Fibroblast of lung (primary cell): ENCODE results near the gene MYO3B. TPM values are rescaled to one million over a fixed set of nuclear protein-coding genes. Genes with fewer than 3 reads are reported as not detected.

Experiments used
- DNase-seq, 2 donors: peaks; one replicate each; pipeline versions ENCODE4 v3.0.0 to v3.0.0-alpha.2; 2010; ENCODE audit warnings: low read depth in 2 of 2
- H2AFZ ChIP-seq: 2 replicates; pipeline ENCODE4 v1.5.1; 2012; ENCODE audit warnings: low read length, control low read depth, inconsistent platforms
- H3K27ac ChIP-seq: 2 replicates; pipeline ENCODE4 v1.5.1; 2011; ENCODE audit warnings: low read length, control low read depth; ENCODE audit not compliant: insufficient read depth
- H3K27me3 ChIP-seq: 2 replicates; pipeline ENCODE4 v1.5.1; 2011; ENCODE audit warnings: mild to moderate bottlenecking, low read length; ENCODE audit not compliant: control insufficient read depth, insufficient read depth
- H3K36me3 ChIP-seq: 2 replicates; pipeline ENCODE4 v1.5.1; 2011; ENCODE audit warnings: low read length; ENCODE audit not compliant: control insufficient read depth, insufficient read depth
- H3K4me1 ChIP-seq: 2 replicates; pipeline ENCODE4 v1.5.1; 2011; ENCODE audit warnings: low read length; ENCODE audit not compliant: control insufficient read depth, insufficient read depth; ENCODE audit errors: extremely low read depth
- H3K4me2 ChIP-seq: 2 replicates; pipeline ENCODE4 v1.5.1; 2011; ENCODE audit warnings: low read length, control low read depth; ENCODE audit not compliant: insufficient read depth; ENCODE audit errors: extremely low read depth
- H3K4me3 ChIP-seq, 4 experiments: fragments of 200-600 bp in 1 of 4; sonication (generic) in 1 of 4; replicated peaks in 1 of 4; 2 replicates each; pipeline ENCODE4 v1.5.1; 2011 to 2016; ENCODE audit warnings: low read length in 4 of 4, low read depth in 3 of 4, mild to moderate bottlenecking in 3 of 4, control low read depth in 2 of 4, inconsistent platforms in 1 of 4, mixed read lengths in 1 of 4; ENCODE audit not compliant: insufficient read depth in 1 of 4; ENCODE audit errors: control extremely low read depth in 1 of 4
- H3K79me2 ChIP-seq: 2 replicates; pipeline ENCODE4 v1.5.1; 2012; ENCODE audit warnings: mild to moderate bottlenecking, low read length, inconsistent platforms; ENCODE audit not compliant: control insufficient read depth, insufficient read depth
- H3K9ac ChIP-seq: 2 replicates; pipeline ENCODE4 v1.5.1; 2011; ENCODE audit warnings: mild to moderate bottlenecking, low read length, control low read depth; ENCODE audit not compliant: insufficient read depth
- H3K9me3 ChIP-seq: 2 replicates; pipeline ENCODE4 v1.5.1; 2012; ENCODE audit warnings: low read depth, low read length; ENCODE audit not compliant: control insufficient read depth, insufficient read depth
- H4K20me1 ChIP-seq: 2 replicates; pipeline ENCODE4 v1.5.1; 2011; ENCODE audit warnings: low read length; ENCODE audit not compliant: control insufficient read depth, insufficient read depth; ENCODE audit errors: extremely low read depth
- EZH2 ChIP-seq: IDR thresholded peaks from 2 replicates; pipeline ENCODE4 v1.5.1; 2012; ENCODE audit warnings: low read length, control low read depth, mild to moderate bottlenecking; ENCODE audit errors: missing control alignments
- polyA plus RNA-seq, 2 donors: library from polyadenylated mRNA; depleted of rRNA in 1 of 2; stranded (reverse) in 1 of 2; unstranded in 1 of 2; fragments of >200 nt; gene quantifications; 2 replicates each; pipeline ENCODE4 v1.2.1, GENCODE V29; 2011 to 2012; ENCODE audit warnings: missing spikeins in 1 of 2
- total RNA-seq: library from RNA; depleted of rRNA; stranded (reverse); fragments of >200 nt; gene quantifications from 2 replicates; pipeline ENCODE4 v1.2.1, GENCODE V29; 2014
- TF ChIP-seq, protein P1 (sequence below), 2 donors: IDR thresholded peaks in 1 of 2; conservative IDR thresholded peaks in 1 of 2; 1 replicate in 1 of 2; 2 replicates in 1 of 2; pipeline ENCODE4 v1.5.1; 2011 to 2012; ENCODE audit warnings: low read length in 2 of 2, control low read depth in 1 of 2, inconsistent platforms in 1 of 2, low read depth in 1 of 2, mild to moderate bottlenecking in 1 of 2

Gene MYO3B
- total and polyA plus RNA-seq, 2 donors (not counting 1 experiment from before 2014, with no cell fraction given): 0.06 to 0.50 TPM

DNA sequence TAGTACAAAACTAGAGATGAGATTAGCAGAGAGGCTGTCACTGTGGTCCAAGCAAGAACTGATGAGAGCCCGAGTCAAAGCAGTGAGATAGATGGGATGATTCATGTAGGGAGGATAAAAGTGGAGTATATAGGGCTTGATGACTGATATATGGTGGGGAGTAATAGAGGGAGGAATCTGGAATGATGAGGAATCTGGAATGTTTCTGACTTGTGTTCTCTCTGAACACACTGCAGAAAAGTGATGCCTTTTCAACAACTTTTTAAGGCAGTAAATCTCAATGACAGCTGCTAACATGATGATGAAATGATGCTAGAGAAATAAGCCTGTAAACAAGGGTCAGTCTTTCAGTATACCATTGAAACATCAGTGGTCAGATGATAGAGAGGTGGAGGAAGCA, 393.7 kb downstream of the MYO3B start:
- Histone ChIP-seq H3K27ac (no peak overlapping the region), H3K79me2 (no peaks in the 10 kb centered on the region), H3K9me3 (no peaks in the 10 kb centered on the region), H3K36me3 (no peaks in the 10 kb centered on the region), H2AFZ (no peak overlapping the region), H3K4me1 (no peaks in the 10 kb centered on the region), H4K20me1 (no peaks in the 10 kb centered on the region), H3K27me3 (no peaks in the 10 kb centered on the region), H3K9ac (no peak overlapping the region), H3K4me2 (no peak overlapping the region), H3K4me3 (no peak overlapping the region)
- TF ChIP-seq, protein P1, sequence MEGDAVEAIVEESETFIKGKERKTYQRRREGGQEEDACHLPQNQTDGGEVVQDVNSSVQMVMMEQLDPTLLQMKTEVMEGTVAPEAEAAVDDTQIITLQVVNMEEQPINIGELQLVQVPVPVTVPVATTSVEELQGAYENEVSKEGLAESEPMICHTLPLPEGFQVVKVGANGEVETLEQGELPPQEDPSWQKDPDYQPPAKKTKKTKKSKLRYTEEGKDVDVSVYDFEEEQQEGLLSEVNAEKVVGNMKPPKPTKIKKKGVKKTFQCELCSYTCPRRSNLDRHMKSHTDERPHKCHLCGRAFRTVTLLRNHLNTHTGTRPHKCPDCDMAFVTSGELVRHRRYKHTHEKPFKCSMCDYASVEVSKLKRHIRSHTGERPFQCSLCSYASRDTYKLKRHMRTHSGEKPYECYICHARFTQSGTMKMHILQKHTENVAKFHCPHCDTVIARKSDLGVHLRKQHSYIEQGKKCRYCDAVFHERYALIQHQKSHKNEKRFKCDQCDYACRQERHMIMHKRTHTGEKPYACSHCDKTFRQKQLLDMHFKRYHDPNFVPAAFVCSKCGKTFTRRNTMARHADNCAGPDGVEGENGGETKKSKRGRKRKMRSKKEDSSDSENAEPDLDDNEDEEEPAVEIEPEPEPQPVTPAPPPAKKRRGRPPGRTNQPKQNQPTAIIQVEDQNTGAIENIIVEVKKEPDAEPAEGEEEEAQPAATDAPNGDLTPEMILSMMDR (conservative IDR thresholded peaks at IDR 0.05 in 1 of 2, IDR thresholded peaks at IDR 0.05 in 1 of 2; ENCODE audit: low read depth in 1 of 2, low read length in 2 of 2): no peak
- no peak for TF ChIP-seq EZH2
- DNase-seq: no peak

DNA sequence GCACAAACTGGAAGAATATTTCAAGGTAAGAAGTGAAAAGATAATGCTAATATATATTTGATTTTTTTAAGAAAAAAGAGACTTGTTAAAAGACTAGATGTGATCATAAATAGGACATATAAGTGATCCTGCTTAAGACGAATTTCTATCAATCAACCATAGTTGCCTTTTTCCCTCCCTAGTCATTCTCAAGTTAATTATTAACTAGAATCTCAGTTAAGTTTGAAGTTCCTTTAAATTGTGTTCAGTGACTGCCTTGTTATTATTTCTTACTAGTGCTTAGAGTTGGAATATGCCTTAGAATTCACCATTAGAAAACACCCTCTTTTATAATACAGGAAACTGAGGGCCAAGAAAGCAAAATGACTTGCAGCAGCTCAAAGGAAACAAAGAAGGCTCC, 395.7 kb downstream of the MYO3B start:
- no peak overlapping the region for H2AFZ ChIP-seq
- no peak overlapping the region for H3K27ac ChIP-seq
- H3K36me3 ChIP-seq: no peaks in the 10 kb centered on the region
- DNase-seq: no peak
- H3K9me3 ChIP-seq: no peaks in the 10 kb centered on the region
- H3K4me3 ChIP-seq: no peak overlapping the region
- H4K20me1 ChIP-seq: no peaks in the 10 kb centered on the region
- no peak for TF ChIP-seq EZH2
- TF ChIP-seq, protein P1 (conservative IDR thresholded peaks at IDR 0.05 in 1 of 2, IDR thresholded peaks at IDR 0.05 in 1 of 2; ENCODE audit: low read depth in 1 of 2, low read length in 2 of 2): no peak
- no peaks in the 10 kb centered on the region for H3K4me1 ChIP-seq
- H3K4me2 ChIP-seq: no peak overlapping the region
- no peaks in the 10 kb centered on the region for H3K79me2 ChIP-seq
- no peak overlapping the region for H3K9ac ChIP-seq
- no peaks in the 10 kb centered on the region for H3K27me3 ChIP-seq

DNA sequence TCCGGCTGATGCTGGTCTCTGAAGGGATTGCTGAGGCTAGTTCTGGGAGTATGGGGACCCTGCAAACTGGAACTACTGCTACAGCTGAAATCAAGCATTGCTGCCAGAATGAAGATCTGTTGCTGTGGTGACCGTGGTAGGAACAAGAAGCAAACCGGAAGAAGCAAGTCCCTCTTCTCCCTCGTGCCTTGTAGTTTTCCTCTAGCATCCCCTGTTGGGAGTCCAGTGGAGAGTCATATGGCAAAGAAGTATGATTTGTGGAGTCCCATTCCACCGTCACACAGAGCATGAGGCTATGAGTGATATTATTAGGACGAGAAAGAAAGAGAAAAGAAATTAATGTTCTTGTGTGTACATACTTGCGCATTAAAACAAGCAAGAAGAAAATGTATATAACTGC, 398.3 kb downstream of the MYO3B start:
- Histone ChIP-seq H3K9ac (no peak overlapping the region), H3K79me2 (no peaks in the 10 kb centered on the region), H3K27me3 (no peaks in the 10 kb centered on the region), H3K4me1 (no peaks in the 10 kb centered on the region), H3K27ac (no peak overlapping the region), H3K4me2 (no peak overlapping the region), H2AFZ (no peak overlapping the region), H3K9me3 (no peaks in the 10 kb centered on the region), H3K4me3 (no peak overlapping the region), H3K36me3 (no peaks in the 10 kb centered on the region), H4K20me1 (no peaks in the 10 kb centered on the region)
- no peak for DNase-seq
- TF ChIP-seq EZH2: no peak
- TF ChIP-seq, protein P1 (conservative IDR thresholded peaks at IDR 0.05 in 1 of 2, IDR thresholded peaks at IDR 0.05 in 1 of 2; ENCODE audit: low read depth in 1 of 2, low read length in 2 of 2): no peak
